HG03139 (cell line): Measurements from ENCODE around the gene SACS.
"Not testable (repeated sequence)": the region's sequence is repeated elsewhere in the genome, so short reads cannot be mapped to it uniquely, and the experiment has no call there.

ENCODE experiments used
- ATAC-seq: cut with Tn5 transposase; IDR thresholded peaks from one replicate; pipeline ENCODE4 v1.9.1; 2021; ENCODE audit not compliant: unreplicated experiment

SACS gene

DNA sequence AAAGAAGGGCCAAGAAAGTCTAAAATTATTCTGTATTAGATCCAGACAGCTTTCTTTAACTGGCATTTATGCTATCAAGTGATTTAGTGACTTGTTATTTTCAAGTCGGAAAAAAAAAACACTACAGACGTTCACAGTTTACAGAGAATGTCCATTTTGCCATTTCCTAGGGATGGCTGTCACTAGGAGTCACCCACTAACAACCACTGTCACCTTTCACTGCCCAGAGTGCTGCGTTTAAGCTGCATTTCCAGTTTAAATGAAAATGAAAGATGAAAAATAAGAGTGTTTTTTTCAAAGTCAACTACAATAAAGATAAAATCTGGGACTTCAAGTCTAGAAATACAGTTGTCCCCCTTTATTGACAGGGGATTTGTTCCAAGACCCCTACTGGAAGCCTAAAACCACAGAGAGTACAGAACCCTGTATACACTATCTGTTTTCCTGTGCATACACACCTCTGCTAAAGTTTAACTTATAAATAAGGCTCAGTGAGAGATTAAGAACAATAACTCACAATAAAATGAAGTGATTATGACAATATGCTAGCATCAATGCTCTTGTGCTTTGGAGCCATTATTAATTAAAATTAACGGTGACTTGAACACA lies 112.5 kb downstream of the SACS start:
- peak; percentile 29 for ATAC-seq

DNA sequence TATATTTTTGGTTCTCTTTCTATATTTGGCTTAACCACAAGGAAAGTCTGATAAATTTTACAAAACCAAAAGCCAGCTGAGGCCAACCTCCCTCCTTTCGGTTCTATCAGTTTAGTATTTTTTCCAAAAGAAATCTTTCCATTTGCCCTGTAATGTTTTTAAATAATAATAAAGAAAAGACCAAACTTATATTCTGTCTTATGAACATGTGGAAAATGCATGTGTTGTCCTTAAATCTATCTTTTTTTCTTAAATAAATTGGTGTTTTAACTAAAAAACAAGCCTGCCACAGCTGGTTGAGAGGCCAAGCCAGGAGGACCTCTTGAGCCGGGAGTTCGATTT lies 113.6 kb downstream of the SACS start:
- no peak for ATAC-seq

DNA sequence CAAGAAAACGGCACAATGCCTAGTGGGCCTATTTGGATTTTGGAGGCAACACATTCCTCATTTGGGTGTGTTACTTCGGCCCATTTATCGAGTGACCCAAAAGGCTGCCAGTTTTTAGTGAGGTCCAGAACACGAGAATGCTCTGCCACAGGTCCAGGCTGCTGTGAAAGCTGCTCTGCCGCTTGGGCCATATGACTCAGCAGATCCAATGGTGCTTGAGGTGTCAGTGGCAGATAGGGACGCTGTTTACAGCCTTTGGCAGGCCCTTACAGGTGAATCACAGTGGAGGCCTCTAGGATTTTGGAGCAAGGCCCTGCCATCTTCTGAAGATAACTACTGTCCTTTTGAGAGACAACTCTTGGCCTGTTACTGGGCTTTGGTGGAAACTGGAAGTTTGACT lies 118.7 kb downstream of the SACS start:
- not testable (repeated sequence) for ATAC-seq

DNA sequence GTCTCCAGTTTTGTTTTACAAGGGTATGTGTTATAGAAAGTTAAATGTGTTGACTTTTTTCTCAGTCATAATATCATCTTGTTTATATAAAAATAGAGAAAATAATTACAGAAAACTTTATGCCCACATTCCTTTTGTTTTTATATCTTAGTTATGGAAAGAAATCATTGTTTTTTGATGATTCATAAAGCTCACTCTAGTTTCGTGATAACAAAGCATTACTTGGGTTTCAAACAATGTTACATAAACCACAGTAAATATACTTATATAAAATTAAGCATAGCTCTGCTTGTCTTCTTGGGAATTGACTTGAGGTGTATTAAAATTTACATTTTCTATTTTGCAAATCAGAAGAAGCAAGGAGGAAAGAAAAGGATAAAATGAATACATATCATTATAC lies 140.9 kb downstream of the SACS start:
- ATAC-seq: no peak

DNA sequence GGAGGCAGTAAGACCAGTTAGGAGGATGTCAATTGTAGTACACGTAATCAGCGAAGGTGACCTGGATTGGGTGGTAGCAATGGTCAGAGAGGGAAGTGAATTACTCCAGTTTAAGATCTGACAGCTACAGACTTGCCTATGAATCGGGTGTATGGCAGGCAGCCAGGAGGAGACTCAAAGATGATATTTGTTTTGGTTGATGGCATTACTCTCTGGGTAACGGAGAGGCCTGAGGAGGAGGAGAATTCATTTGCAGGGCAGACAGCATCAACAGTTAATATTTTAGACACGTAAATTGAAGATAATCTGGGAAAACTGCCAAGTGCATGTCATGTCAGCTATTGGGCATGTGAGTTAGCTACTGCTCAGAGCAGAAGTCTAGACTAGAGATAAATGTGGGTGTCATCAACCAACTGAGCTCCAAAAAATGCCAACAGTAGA lies 143.6 kb downstream of the SACS start:
- no peak for ATAC-seq

DNA sequence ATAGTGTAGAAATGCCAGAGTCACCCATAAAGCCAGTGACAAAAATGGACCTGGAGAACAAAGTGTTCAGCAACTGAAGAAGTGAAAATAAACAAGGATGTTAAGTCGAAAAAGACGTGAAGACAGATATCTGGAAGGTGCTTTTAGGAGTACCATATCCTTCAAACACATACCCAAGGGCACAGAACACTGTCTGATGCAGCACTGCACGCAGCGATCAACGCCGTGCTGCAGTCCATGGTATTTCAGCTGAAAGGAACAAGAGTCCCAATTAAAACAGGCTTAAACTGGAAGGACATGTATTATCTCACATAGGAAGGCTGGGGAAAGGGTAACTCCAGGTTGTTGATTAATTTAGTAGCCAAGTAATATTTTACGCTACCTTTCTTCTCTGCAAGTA lies 144.5 kb downstream of the SACS start:
- ATAC-seq: no peak

DNA sequence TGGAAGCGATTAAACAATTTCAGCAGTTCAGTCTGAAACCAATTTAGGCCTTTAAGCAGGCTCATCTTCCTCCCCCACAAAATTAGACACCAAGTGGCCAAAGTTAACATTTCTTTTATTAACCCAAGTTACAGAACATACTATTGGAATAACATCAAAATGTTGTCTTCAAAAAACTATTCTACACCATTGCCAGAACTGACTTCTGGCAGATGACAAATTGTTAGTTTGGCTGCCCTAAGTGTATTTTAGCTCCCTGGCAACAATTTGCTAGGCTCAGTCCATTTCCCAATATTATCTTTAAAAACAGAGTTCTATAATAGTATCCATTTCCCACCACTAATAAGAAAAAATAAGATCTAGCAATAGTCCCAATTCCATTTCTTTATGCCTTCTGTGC lies 144.9 kb downstream of the SACS start:
- ATAC-seq: no peak

DNA sequence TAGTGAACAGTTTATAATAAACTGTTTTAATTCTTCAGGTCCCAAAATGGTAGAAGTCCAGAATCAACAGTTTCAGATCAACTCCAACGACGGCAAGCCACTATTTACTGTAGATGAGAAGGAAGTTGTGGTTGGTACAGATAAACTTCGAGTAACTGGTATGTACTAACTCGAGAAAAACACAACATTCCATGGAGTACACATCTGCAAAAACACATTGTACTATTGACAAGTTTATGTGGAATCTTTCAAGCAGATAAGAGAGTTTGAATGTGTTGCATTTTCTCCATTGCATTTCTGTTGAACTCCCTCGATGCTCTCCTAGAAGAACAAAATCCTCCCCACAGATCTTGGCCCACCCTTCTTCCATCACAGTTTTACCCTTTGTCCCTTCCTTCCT lies 154.2 kb downstream of the SACS start:
- ATAC-seq: no peak
